ENCODE measurements around the gene SLC23A2. TPM values are rescaled to one million over a fixed set of nuclear protein-coding genes. Genes with fewer than 3 reads are reported as not detected.

SLC23A2 gene
- polyA plus RNA-seq, 1 of the 3 experiments (the other 2 are of a cell fraction) = 14.0 TPM

DNA sequence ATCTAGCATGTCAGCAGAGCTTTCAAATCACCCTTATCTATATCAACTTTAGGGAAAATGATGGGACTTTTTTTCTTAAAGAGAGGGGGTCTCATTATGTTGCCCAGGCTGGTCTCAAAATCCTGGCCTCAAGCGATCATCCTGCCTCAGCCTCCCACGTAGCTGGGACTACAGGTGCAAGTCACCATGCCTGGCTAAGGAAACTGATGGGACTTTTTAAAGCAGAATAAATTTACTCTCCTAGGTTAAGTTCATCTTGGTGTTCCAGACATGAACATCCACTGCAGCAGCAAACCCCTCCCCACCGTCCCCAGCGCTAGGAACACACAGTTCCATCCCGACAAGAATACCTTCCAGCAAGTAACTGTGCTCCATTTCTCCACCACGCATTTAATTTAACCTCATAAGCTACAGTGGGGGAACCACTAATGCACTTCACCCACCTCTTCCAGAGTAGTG lies 64.9 kb downstream of the SLC23A2 start:
- CTCF ChIA-PET = no interaction called here
- H3K9ac ChIP-seq = no peak overlapping the region

DNA sequence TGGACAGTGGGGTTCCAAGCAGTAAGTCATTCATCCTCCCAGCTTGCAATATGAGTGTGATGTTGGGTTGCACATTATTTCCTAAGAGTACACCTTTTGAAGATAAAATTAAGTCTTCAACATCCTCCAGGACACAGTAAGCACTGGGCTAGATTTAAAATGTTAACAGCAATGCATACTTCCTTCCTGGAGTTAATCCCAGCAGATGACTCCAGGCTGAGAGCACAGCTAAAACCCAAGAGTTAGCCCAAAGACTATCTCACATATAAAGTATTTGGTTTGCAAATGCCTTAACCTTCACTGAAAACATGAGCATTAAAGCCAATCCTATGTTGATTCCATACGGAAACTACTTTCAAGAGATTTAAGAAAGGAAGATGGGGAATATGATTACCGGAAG lies 69.2 kb downstream of the SLC23A2 start:
- Histone ChIP-seq H3K9me3 (no peaks in the 10 kb centered on the region), H3K79me2 (ENCODE audit: insufficient read depth) (no peaks in the 10 kb centered on the region), H3K4me1 (ENCODE audit: control insufficient read depth in 1 of 2, insufficient read depth in 2 of 2, low read depth in 1 of 2, low read length in 1 of 2) (peaks cover 0 to 5% of the 10 kb centered on the region in 2 experiments; a peak in 1 of 4 replicates), H3K4me2 (no peak overlapping the region), H3K9me2 (no peaks in the 10 kb centered on the region), H3F3A (replicated peaks; ENCODE audit: insufficient read depth) (peaks cover 5% of the 10 kb centered on the region), H3K27ac (ENCODE audit: low read depth in 2 of 2, low read length in 1 of 2) (no peak overlapping the region), H3K4me3 (ENCODE audit: low read depth in 2 of 2, low read length in 1 of 2) (no peak overlapping the region), H3K27me3 (ENCODE audit: insufficient read depth) (no peaks in the 10 kb centered on the region), H2AFZ (ENCODE audit: low read depth) (no peak overlapping the region), H3K36me3 (replicated peaks in 1 of 2; ENCODE audit: control insufficient read depth in 1 of 2, insufficient read depth in 2 of 2, low read length in 1 of 2) (no peaks in the 10 kb centered on the region), H4K20me1 (ENCODE audit: insufficient read depth) (no peaks in the 10 kb centered on the region), H3K9ac (no peak overlapping the region)
- CTCF ChIA-PET = interaction anchor here (1.0 to 2.4 kb wide), 3 partner anchors 10 to 173 kb away, joined by 3 to 11 read pairs (median 4); no protein-coding TSS in a partner anchor
- POLR2A ChIA-PET = no interaction called here
- TF ChIP-seq SMC3 (IDR thresholded peaks at IDR 0.05; ENCODE audit: low read depth, low read length) (no peak), RCOR1 (IDR thresholded peaks at IDR 0.05; ENCODE audit: low read length) (no peak), TAF1 (IDR thresholded peaks at IDR 0.05; ENCODE audit: borderline replicate concordance, low read depth, low read length) (no peak), ELF1 (IDR thresholded peaks at IDR 0.05) (no peak)
- 98% methylated on average over 2 of the region's 2 CpGs for WGBS (ENCODE audit: low lambda C conversion rate)
- no peak for DNase-seq

More for the DNA sequence above, 64.9 kb downstream of the SLC23A2 start:
- H2AFZ ChIP-seq (ENCODE audit: low read depth) = no peak overlapping the region
- no peaks in the 10 kb centered on the region for H3K79me2 ChIP-seq (ENCODE audit: insufficient read depth)
- POLR2A ChIA-PET = no interaction called here
- no peak for DNase-seq
- H3K4me2 ChIP-seq = no peak overlapping the region
- peaks cover 0 to 2% of the 10 kb centered on the region in 2 experiments; a peak in 1 of 4 replicates for H3K4me1 ChIP-seq (ENCODE audit: control insufficient read depth in 1 of 2, insufficient read depth in 2 of 2, low read depth in 1 of 2, low read length in 1 of 2)
- H3K9me3 ChIP-seq = no peaks in the 10 kb centered on the region
- H3K27ac ChIP-seq (ENCODE audit: low read depth in 2 of 2, low read length in 1 of 2) = no peak overlapping the region
- no peaks in the 10 kb centered on the region for H3F3A ChIP-seq (replicated peaks; ENCODE audit: insufficient read depth)
- no peak overlapping the region for H3K4me3 ChIP-seq (ENCODE audit: low read depth in 2 of 2, low read length in 1 of 2)
- no peaks in the 10 kb centered on the region for H3K36me3 ChIP-seq (replicated peaks in 1 of 2; ENCODE audit: control insufficient read depth in 1 of 2, insufficient read depth in 2 of 2, low read length in 1 of 2)
- no peaks in the 10 kb centered on the region for H3K9me2 ChIP-seq
- no peaks in the 10 kb centered on the region for H3K27me3 ChIP-seq (ENCODE audit: insufficient read depth)
- WGBS (ENCODE audit: low lambda C conversion rate) = 98% methylated on average over 6 of the region's 6 CpGs
- H4K20me1 ChIP-seq (ENCODE audit: insufficient read depth) = no peaks in the 10 kb centered on the region
- TF ChIP-seq, protein P1, sequence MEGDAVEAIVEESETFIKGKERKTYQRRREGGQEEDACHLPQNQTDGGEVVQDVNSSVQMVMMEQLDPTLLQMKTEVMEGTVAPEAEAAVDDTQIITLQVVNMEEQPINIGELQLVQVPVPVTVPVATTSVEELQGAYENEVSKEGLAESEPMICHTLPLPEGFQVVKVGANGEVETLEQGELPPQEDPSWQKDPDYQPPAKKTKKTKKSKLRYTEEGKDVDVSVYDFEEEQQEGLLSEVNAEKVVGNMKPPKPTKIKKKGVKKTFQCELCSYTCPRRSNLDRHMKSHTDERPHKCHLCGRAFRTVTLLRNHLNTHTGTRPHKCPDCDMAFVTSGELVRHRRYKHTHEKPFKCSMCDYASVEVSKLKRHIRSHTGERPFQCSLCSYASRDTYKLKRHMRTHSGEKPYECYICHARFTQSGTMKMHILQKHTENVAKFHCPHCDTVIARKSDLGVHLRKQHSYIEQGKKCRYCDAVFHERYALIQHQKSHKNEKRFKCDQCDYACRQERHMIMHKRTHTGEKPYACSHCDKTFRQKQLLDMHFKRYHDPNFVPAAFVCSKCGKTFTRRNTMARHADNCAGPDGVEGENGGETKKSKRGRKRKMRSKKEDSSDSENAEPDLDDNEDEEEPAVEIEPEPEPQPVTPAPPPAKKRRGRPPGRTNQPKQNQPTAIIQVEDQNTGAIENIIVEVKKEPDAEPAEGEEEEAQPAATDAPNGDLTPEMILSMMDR (IDR thresholded peaks at IDR 0.05) = no peak
- TF ChIP-seq EZH2phosphoT487 (IDR thresholded peaks at IDR 0.05; ENCODE audit: borderline replicate concordance, low read depth) (no peak), RXRA (IDR thresholded peaks at IDR 0.05; ENCODE audit: borderline replicate concordance, low read depth) (no peak), GABPA (IDR thresholded peaks at IDR 0.05; ENCODE audit: low read depth) (no peak), SMC3 (IDR thresholded peaks at IDR 0.05; ENCODE audit: low read depth, low read length) (no peak), NRF1 (IDR thresholded peaks at IDR 0.05; ENCODE audit: low read depth, low read length) (no peak), RFX5 (IDR thresholded peaks at IDR 0.05; ENCODE audit: low read length) (no peak), TAF1 (IDR thresholded peaks at IDR 0.05; ENCODE audit: borderline replicate concordance, low read depth, low read length) (no peak), YY1 (IDR thresholded peaks at IDR 0.05; ENCODE audit: low read depth) (no peak)
- TF ChIP-seq, protein P2, sequence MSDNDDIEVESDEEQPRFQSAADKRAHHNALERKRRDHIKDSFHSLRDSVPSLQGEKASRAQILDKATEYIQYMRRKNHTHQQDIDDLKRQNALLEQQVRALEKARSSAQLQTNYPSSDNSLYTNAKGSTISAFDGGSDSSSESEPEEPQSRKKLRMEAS (IDR thresholded peaks at IDR 0.05; ENCODE audit: low read depth) = no peak
